SU-DHL-6 (cell line): ENCODE data around the gene SQOR.

Source experiments
- EZH2phosphoT487 ChIP-seq: fragments of 200-600 bp; sonication (generic), shearing (Covaris generic); conservative IDR thresholded peaks from 2 replicates; pipeline ENCODE4 v1.6.1; 2018; ENCODE audit warnings: mild to moderate bottlenecking, antibody characterized with exemption, low read length, moderate library complexity, mixed read lengths
- TF ChIP-seq, protein P1 (sequence below): fragments of 200-600 bp; sonication (generic); IDR thresholded peaks from one replicate; pipeline ENCODE4 v1.5.1; 2017; ENCODE audit warnings: antibody characterized with exemption, mild to moderate bottlenecking, low read length, moderate library complexity; ENCODE audit not compliant: insufficient read depth, poor library complexity, severe bottlenecking

DNA sequence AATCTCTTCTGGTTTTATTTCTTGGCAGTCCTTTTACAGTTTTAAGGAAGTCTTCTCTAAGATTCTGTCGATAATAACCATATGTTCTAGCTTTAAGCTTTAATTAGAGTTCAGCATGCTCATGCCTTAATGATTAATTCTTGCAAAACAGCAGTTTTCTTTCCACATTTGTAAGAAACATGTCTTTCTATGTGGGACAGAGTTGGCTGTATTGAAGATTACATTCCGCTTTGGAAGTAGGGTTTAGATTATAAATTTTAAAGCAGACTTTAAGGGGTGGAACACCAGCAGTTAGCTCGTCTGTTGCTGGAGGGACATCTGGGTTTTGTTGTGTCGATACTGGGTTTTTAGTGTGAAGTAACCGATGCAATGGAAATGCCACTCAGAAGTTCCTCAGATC lies 35.3 kb downstream of the SQOR start:
- TF ChIP-seq, protein P1, sequence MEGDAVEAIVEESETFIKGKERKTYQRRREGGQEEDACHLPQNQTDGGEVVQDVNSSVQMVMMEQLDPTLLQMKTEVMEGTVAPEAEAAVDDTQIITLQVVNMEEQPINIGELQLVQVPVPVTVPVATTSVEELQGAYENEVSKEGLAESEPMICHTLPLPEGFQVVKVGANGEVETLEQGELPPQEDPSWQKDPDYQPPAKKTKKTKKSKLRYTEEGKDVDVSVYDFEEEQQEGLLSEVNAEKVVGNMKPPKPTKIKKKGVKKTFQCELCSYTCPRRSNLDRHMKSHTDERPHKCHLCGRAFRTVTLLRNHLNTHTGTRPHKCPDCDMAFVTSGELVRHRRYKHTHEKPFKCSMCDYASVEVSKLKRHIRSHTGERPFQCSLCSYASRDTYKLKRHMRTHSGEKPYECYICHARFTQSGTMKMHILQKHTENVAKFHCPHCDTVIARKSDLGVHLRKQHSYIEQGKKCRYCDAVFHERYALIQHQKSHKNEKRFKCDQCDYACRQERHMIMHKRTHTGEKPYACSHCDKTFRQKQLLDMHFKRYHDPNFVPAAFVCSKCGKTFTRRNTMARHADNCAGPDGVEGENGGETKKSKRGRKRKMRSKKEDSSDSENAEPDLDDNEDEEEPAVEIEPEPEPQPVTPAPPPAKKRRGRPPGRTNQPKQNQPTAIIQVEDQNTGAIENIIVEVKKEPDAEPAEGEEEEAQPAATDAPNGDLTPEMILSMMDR = no peak
- TF ChIP-seq EZH2phosphoT487 = no peak
